ENCODE results near the gene RPL10L. TPM values are rescaled to one million over a fixed set of nuclear protein-coding genes. Genes with fewer than 3 reads are reported as not detected.

Gene RPL10L
- total RNA-seq, 4 donors from 2014 or later, result not detected

DNA sequence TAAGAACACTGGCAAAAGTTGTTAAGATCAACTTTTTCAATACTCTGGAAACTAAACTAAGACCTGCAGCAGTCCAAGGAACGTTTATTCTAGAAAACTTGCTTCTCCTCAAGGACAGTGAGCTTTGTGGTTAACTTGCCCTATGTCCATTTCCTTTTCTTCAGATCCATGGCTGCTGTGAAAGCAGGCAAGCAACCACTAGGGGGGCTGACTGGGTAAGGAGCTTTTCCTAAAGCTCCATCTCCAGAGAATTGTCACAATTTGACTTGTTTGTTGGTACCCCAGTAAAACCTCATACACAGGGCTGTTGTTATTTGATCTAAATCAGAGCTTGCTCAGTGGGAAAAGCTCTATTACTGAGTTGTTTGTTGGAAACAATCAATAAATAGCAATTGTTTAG lies 10.1 kb upstream of the RPL10L start:
- no peak overlapping the region for H3K4me3 ChIP-seq
- H3K4me1 ChIP-seq, result no peaks in the 10 kb centered on the region
- H3K9me3 ChIP-seq, result peaks cover 12% of the 10 kb centered on the region
- TF ChIP-seq EP300 (IDR thresholded peaks at IDR 0.05), result no peak
- no peak for TF ChIP-seq POLR2AphosphoS5 (IDR thresholded peaks at IDR 0.05)
- no peak for TF ChIP-seq CTCF (IDR thresholded peaks at IDR 0.05)
- no peak for TF ChIP-seq POLR2A (IDR thresholded peaks at IDR 0.05)
- no peaks in the 10 kb centered on the region for H3K36me3 ChIP-seq
- H3K27ac ChIP-seq, result no peak overlapping the region
- no peaks in the 10 kb centered on the region for H3K27me3 ChIP-seq
- WGBS, result 32% methylated on average over 1 of the region's 1 CpG
- no peak for DNase-seq (ENCODE audit: low spot score in 2 of 2)

DNA sequence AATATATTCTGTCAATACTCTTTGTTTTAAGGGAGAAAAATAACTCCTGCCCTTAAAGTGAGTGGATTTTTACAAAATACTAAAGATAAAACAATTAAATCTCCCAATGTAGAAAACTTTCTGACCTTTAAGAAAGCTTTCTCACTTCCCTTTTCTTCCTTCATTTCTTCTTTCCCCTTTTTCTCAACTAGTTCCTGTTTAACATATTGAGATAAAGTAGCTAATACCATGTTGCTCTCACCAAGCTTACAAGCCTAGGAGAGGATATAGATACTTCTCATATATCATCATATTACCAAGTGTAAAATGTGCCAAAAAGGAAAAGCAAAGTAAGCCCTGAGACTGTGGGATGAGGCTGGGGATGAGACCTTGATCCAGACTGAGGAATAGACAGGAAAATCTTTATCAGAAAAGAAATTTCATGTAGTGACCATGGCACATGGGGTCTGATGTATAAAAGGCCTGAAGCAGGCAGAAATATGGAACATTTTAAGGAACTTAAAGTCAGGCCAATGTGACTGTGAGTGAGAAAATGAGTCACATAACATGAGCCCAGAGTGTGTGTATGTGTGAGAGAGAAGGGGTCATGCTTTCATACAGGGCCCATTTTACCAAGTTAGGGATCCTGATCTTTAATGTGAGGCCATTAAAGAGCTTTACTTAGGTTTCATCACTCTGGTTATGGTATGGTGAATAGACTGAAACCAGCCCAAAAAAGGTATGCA lies 1.6 kb upstream of the RPL10L start:
- Histone ChIP-seq H3K4me3 (no peak overlapping the region), H3K27me3 (no peaks in the 10 kb centered on the region), H3K9me3 (no peaks in the 10 kb centered on the region), H3K36me3 (no peaks in the 10 kb centered on the region), H3K27ac (no peak overlapping the region), H3K4me1 (no peaks in the 10 kb centered on the region)
- no peak for TF ChIP-seq EP300 (IDR thresholded peaks at IDR 0.05)
- no peak for TF ChIP-seq CTCF (IDR thresholded peaks at IDR 0.05)
- TF ChIP-seq POLR2AphosphoS5 (IDR thresholded peaks at IDR 0.05), result no peak
- no peak for TF ChIP-seq POLR2A (IDR thresholded peaks at IDR 0.05)
- DNase-seq (ENCODE audit: low spot score in 2 of 2), result no peak

DNA sequence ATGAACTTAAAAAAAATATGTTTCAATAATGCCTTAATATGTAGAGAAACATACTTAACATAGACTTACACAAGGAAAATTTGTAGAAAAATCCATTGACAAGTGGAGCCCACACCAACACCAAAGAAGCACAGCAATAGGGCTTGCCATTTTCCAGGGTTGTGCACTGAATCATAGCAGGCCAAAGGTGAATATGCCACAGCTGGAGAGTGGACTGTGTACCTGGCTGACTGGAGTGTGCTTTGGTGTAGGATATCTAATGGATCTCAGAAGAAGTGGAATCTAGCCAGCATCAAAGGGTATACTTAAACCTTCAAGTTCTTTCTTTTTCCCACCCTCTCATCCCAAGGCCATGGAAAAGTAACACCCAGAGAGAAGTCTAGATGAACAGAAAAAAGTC lies 4.8 kb downstream of the RPL10L start:
- Histone ChIP-seq H3K27ac (no peak overlapping the region), H3K27me3 (no peaks in the 10 kb centered on the region), H3K9me3 (no peaks in the 10 kb centered on the region), H3K4me1 (no peaks in the 10 kb centered on the region), H3K4me3 (no peak overlapping the region), H3K36me3 (no peaks in the 10 kb centered on the region)
- DNase-seq (ENCODE audit: low spot score in 2 of 2), result no peak
- TF ChIP-seq EP300 (IDR thresholded peaks at IDR 0.05) (no peak), CTCF (IDR thresholded peaks at IDR 0.05) (no peak), POLR2AphosphoS5 (IDR thresholded peaks at IDR 0.05) (no peak), POLR2A (IDR thresholded peaks at IDR 0.05) (no peak)

DNA sequence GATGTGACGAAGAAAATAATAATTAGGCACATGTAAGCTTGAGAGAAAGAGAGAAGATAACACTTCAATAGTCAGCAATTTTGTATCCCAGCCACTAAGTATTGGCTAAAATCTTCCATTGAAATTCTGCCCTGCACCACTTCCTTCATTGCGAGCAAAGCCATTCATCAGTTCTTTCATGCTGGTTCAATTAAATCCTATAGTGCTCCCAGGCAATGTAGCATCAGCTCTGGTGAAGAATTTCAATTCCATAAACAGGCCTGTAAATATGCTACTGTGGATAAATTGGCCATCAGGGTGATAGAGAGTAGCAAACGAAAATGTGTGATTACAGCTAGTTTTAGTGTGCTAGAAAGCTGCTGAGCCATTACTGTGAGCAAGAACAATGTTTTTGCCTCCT lies 24.7 kb downstream of the RPL10L start:
- no peaks in the 10 kb centered on the region for H3K9me3 ChIP-seq
- no peaks in the 10 kb centered on the region for H3K27me3 ChIP-seq
- H3K4me1 ChIP-seq, result no peaks in the 10 kb centered on the region
- DNase-seq (ENCODE audit: low spot score in 2 of 2), result no peak
- TF ChIP-seq EP300 (IDR thresholded peaks at IDR 0.05) (no peak), CTCF (IDR thresholded peaks at IDR 0.05) (no peak), POLR2AphosphoS5 (IDR thresholded peaks at IDR 0.05) (no peak), POLR2A (IDR thresholded peaks at IDR 0.05) (no peak)
- H3K4me3 ChIP-seq, result no peak overlapping the region
- no peaks in the 10 kb centered on the region for H3K36me3 ChIP-seq
- 75% methylated on average over 3 of the region's 3 CpGs for WGBS
- no peak overlapping the region for H3K27ac ChIP-seq
